HG03520 (cell line): Measurements from ENCODE around the gene IQCE.
"Not testable (repeated sequence)": the region's sequence is repeated elsewhere in the genome, so short reads cannot be mapped to it uniquely, and the experiment has no call there.

Source experiments
- ATAC-seq: cut with Tn5 transposase; IDR thresholded peaks from one replicate; pipeline ENCODE4 v1.9.1; 2021; ENCODE audit warnings: mild to moderate bottlenecking, moderate library complexity; ENCODE audit not compliant: unreplicated experiment

IQCE gene

DNA sequence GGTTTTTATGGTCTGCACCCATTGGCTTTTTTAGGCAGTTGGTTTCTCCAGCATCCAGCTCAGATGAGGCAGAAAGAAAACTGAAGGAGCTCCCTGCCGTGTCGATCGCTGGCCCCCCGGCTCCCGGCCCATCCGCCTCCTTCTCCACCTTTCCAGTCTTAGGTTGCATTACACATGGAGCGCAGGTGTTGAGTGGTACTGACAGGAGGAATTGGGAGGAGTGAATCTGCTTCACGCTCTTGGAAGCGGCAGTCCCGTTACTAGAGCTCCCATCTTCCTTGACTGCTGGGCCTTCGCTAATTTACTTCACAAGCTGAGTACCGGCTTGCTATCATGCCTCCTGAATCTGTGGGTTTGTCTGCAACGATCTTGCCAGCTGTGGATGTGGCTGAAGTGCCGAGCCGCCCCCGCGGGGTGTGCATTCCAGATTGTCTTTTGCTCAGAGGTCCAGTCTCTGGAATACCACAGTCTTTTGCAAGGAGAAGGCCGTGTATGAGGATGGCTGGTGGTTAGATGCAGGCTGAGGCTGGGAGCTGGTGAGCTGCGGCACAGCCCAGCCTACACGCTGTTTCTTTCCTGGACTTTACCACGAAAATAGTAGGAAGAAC is 17.1 kb downstream of the IQCE start:
- no peak for ATAC-seq

DNA sequence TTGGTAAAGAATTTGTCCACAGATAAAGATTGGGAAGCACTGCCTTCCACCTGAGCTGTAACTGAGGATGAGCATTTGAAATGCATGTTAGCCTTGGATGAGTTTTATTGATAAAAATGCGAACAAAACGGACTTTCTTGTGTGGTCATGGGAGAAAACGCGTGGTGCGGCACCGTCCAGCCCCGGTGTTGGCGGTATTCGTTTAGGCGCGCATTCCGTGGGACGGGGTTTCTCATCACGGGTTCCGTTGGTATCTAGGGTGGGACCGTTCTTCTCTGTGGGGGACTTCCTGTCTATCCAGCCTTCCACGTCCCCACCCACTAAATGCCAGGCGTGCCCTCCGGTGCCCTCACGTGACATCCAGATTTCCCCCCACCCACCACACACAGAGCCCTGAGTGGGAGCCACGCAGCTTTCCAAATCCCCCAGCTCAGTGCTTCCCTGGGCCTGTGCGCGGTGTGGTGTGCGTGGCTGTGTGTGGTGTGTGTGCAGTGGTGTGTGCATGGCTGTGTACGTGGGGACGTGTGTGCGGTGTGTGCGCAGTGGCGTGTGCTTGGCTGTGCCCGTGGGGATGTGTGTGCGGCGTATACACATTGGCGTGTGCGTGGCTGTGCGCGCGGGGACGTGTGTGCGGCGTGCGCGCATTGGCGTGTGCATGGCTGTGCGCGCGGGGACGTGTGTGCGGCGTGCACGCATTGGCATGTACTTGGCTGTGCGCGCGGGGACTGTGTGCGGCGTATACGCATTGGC is 18.1 kb downstream of the IQCE start:
- no peak for ATAC-seq

- no peak for ATAC-seq
Observed at GRCh38 chr7:2577914-2578680, 19.3 kb downstream of the IQCE start.

DNA sequence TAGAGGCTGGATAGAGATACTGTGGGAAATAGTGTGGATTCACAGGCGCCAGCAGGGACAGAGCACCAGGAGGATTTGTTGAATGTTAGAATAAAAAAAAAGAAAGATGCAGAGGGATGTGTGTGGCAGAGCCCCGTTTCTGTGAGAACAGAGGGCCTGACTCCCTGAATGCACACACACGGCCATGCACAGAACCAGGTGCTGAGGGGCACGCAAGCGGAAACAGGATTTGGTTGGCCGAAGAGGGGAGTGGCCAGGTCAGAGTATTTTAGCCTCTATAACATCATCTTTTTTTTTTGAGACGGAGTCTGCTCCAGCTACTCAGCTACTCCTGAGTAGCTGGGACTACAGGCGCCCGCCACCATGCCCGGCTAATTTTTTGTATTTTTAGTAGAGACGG is 21.9 kb downstream of the IQCE start:
- ATAC-seq, result no peak

DNA sequence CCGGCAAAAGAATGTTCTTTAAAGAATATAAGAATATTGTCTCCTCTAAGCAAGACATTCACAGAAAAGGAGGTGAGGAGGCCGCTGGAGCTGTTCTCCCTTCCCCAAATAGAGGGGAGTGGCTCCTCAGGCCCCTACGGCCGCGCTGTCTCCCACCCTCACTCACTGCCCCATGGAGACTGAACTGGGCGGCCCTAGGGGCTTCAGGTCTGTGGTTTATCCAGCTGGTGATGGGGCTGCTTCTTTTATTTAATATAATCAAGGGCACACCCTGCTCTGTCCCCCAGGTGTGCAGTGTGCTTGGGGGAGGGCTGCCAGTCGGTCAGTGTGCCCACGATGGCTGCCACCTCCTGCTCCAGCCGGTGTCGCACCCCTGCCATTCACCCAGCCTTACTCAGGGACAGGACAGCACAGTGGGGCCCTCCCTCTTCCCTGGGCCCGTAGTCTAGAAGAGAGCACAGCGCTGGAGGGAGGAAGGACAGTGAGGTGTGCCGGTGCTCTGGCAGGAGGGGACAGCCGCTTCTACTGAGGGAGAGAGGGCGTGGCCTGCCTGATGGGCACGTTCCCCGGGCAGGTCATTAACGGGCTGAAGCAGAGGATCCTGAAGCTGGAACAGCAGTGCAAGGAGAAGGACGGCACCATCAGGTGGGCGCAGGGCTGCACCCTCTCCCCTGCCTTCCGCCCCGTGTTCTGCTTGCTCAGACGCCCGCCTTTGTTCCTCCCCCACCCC is 23.4 kb downstream of the IQCE start:
- ATAC-seq, result no peak

DNA sequence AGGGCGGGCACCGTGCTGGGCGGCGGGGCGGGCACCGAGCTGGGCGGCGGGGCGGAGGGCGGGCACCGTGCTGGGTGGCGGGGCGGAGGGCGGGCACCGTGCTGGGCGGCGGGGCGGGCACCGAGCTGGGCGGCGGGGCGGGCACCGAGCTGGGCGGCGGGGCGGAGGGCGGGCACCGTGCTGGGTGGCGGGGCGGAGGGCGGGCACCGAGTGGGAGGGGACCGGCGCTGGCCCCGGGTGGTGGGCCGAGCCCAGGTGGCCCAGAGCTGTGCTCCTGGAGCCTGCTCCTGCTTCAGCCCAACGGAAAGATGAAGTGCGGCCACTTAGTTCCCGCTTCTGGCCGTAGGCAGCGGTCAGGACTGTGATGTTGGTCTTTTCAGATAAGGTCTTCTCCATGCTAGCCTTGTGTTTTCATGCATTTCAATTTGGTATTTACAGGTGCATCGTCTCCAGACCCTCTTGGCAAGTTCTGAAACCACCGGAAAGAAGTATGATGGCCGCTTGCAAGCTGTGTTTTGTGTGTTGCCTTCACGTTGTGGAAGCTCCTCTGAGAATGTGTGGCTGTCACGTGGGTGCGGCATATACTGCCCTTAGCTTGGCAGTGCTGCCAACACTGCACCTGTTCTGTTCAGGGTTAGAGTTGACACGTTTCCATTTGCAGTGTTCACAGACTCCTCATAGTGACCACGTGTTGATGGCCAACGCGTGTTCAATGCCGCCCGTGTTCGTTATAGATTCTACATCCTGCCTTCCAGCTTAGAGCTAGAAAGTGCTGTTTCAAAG is 25.2 kb downstream of the IQCE start:
- no peak for ATAC-seq

GRCh38 chr7:2585446-2585845 is 26.7 kb downstream of the IQCE start:
- no peak for ATAC-seq

GRCh38 chr7:2586326-2587020 is 27.7 kb downstream of the IQCE start:
- ATAC-seq, result no peak

DNA sequence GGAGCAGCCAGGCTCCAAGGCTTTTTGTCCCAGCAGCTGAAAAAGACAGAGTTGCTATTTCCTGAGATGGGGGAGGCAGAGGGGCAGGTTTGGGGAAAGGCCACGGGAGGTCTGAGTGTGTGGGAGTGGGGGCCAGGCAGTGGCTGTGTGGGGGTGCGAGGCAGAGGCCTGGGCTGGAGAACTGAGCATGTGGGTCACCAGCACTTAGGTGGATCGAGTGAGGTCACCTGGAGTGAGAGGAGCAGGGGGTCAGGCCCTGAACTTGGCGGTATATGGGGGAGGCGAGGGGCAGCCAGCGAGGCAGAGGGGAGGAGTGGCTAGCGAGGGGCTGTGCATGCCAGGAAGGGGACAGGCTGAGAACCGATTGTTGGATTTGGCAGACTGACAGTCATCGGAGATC is 28.4 kb downstream of the IQCE start:
- ATAC-seq, result no peak

DNA sequence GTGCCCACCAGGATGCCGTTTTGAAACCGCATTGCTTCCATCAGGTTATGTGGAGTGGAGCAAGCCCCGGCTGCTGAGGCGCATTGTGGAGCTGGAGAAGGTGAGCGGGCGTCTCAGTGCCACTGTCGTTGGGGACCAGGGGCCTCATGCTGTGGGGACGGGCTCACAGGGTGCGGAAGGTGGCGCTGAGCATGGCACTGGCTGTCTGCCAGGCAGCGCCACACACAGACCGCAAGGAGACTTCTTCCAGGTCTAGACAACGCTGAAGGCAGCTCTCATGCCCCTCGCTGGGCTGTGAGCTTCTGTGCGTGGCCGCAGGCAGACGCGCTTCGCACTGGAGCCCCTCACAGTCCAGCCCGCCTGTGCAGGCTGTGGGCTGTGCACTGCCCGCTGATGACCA is 29.0 kb downstream of the IQCE start:
- no peak for ATAC-seq

- ATAC-seq, result no peak
Observed at GRCh38 chr7:2589341-2589740, 30.6 kb downstream of the IQCE start.

GRCh38 chr7:2589941-2590340 is 31.2 kb downstream of the IQCE start:
- ATAC-seq, result not testable (repeated sequence)

DNA sequence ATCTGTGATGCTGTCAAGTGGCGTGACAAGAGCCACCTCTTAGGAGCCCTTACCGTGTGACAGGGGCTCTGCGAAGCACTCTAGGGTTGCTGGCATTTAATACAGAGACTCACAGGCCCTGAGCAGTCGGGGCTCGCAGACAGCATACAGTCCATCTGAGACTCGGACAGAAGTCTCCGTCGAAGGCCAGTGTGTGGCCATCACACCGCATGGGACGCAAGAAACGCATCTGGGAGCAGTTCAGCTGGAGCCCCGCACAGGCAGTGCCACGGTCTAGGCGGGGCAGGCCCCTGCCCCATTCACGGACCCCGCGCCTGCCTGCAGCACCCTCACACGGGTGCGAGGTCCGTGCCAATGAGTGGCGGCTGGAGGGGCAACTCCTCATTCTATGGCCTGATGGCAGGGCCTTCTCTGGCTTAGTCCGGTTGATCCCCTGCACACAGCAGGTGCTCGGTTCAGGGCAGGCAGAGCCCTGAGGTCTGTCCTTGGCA is 33.6 kb downstream of the IQCE start:
- no peak for ATAC-seq

DNA sequence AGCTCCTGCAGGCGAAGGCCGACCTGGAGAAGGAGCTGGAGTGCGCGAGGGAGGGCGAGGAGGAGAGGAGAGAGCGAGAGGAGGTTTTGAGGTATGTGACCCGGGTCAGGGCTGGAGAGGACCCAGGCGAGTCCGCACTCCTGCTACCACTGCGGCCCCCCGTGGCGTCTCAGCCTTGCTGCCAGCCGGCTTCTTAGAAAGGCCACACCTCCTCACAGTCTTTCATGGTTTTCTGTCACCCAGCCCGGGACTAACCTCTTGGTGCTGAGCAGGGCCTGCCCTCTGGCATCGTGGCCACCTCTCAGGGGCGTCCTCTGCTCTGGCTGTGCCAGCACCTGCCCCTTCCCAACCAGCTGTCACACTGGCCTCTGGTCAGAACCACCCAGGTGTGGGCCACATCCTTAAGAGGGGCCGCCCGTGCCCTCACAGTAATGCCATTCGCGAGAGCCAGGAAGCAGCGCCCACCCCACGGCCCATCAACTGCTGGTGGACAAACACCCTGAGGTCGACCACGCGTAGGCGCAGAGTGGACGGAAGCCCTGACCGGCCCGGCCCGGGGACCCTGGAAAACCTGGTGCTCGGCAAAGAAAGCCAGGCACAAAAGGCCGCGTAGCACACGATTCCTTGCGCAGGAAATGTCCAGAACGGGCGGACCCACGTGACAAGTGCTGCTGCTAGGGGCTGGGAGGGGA is 34.4 kb downstream of the IQCE start:
- ATAC-seq, result no peak

- no peak for ATAC-seq
Observed at GRCh38 chr7:2594599-2594998, 35.8 kb downstream of the IQCE start.

GRCh38 chr7:2595258-2595860 is 36.6 kb downstream of the IQCE start:
- no peak for ATAC-seq

GRCh38 chr7:2596464-2597272 is 37.9 kb downstream of the IQCE start:
- ATAC-seq, result no peak

GRCh38 chr7:2597273-2597640 is 38.5 kb downstream of the IQCE start:
- ATAC-seq, result no peak
